ENCODE results near the gene RARRES1.

DNA sequence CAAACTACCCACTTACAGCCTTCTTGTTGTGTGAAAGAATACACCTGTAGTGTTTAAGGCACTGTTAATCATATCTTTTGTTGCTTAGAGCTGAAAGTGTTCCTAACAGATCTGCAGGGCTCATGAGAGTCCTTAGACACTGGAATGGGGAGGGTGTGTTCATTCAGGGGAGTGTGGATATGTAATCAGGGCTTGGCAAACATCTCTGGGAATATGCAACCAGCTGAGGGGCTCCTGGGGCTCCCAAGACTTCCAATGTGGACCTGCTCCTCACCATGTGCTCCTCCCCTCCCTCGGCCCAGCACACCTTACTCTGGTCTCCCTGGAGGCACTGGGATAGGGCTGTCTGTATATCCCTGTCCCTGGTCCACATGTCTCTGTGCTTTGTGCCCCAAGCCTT, 39.3 kb upstream of the RARRES1 start:
- TF ChIP-seq, protein P1, sequence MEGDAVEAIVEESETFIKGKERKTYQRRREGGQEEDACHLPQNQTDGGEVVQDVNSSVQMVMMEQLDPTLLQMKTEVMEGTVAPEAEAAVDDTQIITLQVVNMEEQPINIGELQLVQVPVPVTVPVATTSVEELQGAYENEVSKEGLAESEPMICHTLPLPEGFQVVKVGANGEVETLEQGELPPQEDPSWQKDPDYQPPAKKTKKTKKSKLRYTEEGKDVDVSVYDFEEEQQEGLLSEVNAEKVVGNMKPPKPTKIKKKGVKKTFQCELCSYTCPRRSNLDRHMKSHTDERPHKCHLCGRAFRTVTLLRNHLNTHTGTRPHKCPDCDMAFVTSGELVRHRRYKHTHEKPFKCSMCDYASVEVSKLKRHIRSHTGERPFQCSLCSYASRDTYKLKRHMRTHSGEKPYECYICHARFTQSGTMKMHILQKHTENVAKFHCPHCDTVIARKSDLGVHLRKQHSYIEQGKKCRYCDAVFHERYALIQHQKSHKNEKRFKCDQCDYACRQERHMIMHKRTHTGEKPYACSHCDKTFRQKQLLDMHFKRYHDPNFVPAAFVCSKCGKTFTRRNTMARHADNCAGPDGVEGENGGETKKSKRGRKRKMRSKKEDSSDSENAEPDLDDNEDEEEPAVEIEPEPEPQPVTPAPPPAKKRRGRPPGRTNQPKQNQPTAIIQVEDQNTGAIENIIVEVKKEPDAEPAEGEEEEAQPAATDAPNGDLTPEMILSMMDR (IDR thresholded peaks at IDR 0.05): no peak
- TF ChIP-seq POLR2A (IDR thresholded peaks at IDR 0.05): no peak
- TF ChIP-seq POLR2AphosphoS5 (IDR thresholded peaks at IDR 0.05; ENCODE audit: insufficient read depth in 1 of 2, low read depth in 1 of 2): no peak
